ENCODE measurements around the gene RIMBP2. TPM values are rescaled to one million over a fixed set of nuclear protein-coding genes. Genes with fewer than 3 reads are reported as not detected.

RIMBP2 gene
- total RNA-seq, 1 experiment from 2014 or later = not detected

DNA sequence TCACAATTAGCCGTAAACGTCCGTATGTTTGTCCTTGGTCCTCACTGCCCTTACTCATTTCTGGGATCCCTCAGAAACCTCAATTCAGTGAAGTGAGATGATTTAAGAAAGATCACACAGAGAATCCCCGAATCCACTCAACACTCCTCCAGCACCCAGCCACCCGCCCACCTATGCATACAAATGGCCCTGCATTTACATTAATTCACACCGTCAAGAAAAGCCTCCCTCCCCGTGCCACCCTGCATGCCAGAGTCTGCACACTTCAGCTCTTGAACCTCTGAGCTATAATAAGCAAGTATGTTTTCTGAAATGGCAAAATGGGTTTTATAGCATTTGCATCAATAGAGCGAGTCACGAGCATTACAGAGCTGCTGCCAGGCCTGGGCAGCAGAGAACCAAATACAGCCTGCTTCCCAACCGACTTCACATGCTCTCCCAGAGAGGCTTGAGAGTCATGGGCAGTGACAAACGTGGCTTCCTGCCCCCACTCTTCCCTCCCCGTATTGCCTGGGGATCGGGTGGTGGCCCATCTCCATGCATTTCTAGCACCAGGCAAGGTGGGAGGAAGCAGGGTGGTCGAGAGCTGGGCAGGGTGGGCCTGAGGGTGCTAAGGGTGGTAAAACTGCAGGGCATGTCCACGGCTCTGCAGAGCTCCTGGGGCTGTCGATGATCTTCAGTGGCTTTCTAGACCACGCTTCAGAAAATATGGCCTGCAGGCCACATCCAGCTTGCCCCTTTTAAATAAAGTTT lies 177.6 kb downstream of the RIMBP2 start:
- DNase-seq (ENCODE audit: low spot score) = no peak

DNA sequence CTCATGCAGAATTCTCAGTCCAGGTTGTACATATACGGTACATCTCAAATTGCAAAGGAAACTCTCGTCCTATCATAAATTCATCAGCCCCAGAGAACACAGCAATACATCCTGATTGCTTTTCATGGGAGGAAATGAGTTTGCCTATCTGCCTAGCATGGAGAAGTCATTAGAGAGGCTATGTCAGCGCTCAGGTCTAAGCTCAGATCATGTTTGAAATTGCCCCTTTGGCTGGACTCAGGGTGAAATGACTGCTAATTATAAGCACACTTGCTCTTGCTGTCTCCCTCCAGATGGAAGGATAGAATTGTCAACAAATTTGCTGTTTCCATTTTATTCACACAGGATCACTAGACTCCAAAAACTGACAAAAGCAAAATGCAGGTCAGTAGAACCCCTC lies 178.4 kb downstream of the RIMBP2 start:
- DNase-seq (ENCODE audit: low spot score) = no peak

DNA sequence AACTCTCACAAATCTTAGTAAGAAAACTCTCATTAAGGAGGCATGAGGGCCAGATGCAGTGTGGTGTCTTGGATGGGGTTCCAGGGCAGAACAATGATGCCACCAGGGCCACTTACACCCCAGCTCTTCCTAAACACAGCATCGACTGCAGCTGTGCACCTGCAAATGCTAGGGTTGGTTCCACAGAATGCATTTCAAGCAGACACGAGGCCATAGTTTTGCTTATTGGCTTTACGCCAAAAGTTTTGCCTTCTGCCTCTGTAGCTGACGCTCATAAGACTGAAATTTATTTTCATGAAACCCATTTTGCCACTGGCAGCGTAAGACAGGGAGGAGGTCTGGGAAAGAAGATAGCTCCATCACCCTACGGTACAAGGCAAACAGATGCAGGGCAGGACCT lies 179.0 kb downstream of the RIMBP2 start:
- DNase-seq (ENCODE audit: low spot score) = no peak

DNA sequence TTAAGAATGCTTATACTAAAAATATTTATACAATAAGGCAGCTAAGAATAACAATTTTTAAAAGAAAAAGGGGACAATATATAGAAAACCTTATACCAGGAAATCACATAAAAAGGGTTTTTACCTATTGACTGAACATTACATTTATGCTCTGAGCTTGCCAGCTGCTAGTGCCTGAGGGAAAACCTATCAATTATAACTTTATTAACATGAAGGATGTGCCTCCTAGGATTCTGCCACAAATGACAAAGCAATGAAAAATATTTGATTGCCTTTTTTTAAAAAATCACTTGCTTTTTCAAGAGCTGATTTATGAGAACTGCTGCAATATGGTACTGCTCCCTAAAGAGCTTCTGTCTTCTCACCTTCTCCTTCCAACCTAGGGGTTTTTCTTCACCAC lies 185.7 kb downstream of the RIMBP2 start:
- DNase-seq (ENCODE audit: low spot score) = no peak

DNA sequence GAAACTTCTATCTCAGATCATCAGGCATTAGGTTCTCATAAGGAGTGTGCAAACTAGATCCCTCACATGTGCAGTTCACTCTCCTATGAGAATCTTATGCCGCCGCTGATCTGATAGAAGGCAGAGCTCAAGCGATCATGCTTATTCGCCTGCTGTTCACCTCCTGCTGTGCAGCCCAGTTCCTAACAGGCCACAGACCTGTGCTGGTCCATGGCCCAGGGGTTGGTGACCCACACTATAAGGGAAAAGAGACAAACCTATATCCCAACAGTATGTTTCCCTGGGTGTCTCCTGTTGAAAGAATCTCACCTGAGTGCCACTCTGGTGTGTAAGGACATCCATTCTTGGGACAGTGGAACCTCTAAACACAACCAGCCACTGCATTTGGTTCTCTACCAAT lies 186.3 kb downstream of the RIMBP2 start:
- DNase-seq (ENCODE audit: low spot score) = no peak

DNA sequence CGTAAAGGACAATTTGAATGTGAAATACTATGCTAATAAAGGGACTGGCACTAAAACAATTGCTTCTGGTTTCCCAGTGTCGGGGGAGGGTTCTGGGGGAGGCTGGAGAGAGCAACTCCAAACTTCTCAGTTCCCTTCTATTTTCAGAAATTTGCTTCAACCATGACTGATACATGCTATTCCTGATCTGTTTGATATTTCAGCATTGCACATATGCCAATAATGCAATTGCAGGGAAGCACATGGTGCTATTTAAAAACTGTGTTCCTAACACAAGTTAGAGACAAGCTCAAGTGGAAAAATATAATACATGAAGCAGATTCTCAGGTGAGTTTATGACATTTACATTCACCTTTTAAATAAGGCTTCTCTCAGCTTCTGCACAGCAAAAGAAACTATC lies 188.9 kb downstream of the RIMBP2 start:
- no peak for DNase-seq (ENCODE audit: low spot score)

DNA sequence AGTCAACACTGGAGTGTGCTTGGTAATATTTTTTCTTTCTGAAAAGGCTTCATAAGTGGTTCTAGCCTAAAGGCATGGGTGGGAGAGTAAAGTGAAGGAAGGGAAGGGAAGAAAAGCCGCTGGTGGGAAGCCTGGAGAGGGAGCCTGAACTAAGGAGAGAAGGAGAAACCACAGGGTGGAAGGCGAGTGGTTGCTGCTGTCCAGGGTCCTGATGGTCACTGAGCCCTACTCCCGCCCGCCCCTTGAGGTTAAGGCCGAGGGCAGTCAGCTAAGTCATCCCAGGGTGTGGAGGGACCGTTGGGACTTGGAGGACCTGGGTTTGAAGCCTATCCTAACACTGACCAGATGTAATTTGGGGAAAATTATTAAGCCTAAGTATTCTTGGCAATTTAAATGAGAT lies 189.3 kb downstream of the RIMBP2 start:
- peak; percentile 10 for DNase-seq (ENCODE audit: low spot score)

DNA sequence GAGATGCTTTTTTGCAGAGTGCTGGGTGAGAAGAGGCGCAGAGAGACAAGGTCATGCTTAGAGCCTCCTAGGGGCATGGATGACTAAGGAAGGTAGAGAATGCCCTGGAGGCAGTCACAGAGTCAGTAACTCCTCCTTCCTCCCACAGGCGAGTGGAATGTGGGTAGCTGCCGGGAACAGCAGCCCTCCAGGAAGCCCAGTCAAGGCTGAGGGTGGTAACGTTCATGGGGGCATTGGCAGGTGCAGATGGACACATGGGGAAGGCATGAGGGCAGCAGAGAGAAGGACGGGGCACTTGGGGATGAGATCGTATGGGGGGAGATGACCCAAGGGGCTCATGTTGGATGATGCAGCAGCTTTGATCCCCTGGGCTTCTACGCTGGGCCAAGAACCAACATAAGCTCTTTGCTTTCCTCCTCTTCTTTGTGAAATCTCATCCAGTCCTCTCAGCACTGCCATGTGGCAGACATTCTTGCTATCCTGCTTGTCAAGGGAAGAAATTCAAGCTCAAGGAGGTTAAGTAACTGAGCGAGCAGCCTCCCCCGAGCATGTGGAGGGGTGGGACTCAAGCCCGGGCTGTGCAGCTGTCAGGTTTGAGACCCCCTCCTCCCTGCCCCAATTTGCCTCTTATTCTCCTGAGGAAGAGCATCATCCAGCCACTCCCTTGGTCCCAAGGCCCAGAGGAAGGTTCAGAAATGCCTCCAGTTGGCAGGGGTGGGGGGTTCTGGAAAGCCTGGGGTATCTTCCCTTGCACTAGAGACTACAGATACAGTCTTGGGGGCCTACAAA lies 190.5 kb downstream of the RIMBP2 start:
- no peak for DNase-seq (ENCODE audit: low spot score)

DNA sequence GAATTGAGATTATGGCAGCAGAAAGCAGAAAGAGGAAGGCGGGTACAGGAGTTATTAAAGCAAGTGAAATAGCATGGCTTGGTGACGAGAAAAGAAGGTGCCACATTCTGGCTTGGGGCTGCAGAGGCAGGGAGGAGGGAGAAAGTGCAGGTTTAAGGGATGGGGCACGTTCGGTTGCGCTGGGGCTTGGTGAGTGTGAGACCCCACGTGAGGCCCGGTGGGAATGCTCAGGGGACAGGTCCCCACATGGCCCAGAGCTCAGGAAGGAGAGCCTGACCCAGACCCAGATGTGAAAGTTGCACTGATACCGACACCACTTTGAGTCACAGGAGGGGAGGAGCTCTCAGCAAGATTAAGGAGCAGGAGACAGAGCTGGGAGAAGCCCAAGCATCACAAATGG lies 191.3 kb downstream of the RIMBP2 start:
- DNase-seq (ENCODE audit: low spot score) = no peak

DNA sequence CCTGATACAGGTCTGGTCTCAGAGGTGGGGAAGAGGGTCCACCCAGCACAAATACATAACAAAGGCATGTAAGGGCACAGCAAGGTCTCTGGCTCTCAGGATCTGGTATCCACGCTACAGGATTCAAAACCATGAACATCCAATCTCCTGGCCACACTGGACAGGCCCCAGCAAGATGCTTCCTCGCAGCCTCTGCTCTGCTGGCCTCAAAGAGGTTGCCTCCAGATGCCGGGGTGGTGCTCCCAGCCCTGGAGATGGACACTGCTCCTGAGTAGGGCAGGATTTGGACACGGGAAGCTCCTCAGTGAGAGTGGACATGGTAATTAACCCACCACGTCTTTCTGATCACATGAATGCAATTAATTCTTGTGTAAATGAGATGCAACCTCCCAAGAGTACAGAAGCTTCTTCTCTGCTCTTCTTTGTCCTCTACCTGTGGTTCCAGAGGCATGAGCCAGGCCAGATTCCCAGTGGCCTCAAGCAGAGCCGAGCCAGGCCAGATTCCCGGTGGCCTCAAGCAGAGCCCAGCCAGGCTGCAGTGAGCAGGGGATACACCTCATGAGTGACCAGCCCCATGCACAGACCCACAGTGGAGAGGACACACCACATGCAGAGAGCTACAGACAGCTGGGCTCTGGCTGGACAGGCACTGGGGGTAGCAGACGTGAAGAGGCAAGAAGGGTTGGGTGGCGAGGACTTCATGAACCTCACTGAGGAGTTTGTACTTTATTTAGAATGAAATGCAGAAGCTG lies 192.1 kb downstream of the RIMBP2 start:
- no peak for DNase-seq (ENCODE audit: low spot score)

DNA sequence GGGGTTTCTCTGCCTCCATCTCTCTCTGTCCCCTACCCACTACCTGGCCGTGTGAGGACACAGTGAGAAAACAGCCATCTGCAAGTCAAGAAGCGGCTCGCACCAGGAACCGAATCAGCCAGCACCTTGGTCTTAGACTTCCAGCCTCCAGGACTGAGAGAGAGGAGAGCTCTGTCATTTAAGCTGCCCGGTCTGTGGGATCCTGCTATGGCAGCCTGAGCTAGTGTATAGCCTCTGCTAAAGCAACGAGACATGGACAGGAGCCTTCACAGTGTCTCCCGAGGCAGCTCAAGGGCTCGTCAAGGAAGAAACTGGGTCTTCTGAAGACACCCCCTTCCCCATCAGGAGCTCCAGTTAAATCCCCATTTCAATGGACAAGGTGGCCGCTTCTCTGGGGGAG lies 192.9 kb downstream of the RIMBP2 start:
- no peak for DNase-seq (ENCODE audit: low spot score)

DNA sequence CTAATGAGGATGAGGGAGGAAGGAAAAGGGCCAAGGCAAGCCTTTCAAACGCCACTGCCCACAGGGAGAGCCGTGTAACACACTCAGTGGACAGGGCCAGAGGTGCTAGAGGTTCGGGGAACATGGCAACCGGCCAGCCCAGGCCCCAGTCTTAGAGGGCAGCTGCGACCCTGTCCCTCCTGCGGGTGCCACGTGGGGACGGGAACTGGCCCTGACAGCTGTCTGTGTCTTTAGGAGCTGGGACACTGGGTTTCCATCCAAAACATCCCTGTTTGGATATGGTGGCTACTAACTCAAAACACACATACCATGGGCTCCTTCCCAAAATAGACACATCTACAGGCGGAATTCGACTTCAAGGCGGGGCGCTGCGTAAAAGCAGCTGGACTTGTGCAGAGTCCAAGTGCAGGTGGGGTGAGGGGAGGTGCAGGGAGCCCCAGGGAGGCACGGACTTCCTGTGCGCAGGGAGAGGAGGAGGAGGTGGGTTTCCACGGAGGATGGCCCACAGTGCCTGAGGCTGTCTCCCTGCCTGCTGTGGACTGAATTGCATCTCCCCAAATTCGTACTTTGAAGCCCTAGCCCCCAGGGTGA lies 193.8 kb downstream of the RIMBP2 start:
- DNase-seq (ENCODE audit: low spot score) = no peak

DNA sequence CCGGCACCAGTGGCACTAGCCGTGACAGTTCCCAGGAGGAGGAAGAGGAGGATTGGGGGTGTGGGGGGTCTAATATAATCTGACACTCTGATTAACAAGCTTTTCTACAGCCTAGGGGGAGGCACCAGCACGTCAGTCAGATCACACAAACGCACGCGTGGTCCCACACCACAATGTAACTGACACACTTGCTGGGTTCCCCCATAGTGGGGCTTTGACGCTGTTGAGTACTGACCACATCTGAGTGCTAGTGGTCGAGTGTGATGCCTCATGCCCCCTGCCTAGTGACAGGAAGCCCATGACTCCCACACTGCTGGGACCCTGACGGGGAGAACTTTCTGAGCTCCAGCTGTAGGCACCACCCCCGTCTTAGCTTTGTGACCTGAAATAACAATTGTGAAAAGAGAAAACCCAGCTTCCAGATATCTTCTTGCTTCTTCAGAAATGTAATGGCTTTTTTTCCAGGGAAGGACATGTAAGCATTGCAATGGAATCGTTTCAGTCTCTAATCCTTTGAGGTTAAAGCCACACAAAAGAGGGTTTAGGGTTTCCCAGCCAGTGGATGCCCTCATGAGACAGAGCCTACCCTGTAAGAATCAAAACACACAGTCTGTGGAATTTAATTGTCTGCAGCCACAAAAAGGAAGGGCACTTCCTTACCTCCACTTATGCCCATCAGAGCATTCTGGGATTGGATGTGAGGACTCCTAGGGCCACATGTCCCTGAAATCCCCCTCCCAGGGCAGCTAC lies 194.5 kb downstream of the RIMBP2 start:
- DNase-seq (ENCODE audit: low spot score) = no peak

DNA sequence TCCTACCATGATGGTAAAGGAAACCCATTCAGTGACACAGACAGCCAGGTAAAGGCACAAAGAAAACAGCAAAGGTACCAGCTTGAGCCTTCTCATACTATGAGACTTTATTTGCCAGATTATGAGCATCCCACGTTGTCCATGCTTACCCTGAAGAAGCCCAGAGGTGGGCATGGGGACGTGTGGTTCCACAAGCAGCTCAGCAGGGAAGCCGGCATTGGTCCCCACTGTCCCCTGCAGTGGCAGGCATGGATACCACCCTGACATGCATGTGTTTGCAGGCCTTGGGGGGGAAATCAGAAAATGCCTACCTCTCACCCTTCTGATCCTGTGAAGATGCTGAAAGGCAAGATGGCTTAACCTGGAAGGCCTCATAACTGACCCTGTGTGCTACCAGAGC lies 195.3 kb downstream of the RIMBP2 start:
- DNase-seq (ENCODE audit: low spot score) = no peak

DNA sequence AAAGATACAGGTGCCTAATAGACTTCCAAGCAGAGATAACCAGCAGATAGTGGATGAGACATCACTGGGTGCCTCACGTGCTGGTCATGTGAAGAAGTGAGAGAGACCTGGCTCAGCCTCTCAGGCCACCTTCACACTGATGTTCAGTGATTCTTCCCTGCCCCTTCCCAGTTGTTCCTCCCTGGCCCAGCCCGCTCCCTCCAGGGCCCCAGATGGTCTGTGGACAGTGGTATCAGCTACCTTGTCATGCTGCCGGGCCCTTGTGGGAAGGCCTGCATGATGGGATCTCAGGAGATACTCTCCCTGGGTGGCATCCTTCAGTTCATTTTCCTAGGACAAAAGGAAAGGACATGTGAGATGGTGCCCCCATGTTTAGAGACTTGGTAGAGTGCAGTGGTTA lies 198.5 kb downstream of the RIMBP2 start:
- no peak for DNase-seq (ENCODE audit: low spot score)

DNA sequence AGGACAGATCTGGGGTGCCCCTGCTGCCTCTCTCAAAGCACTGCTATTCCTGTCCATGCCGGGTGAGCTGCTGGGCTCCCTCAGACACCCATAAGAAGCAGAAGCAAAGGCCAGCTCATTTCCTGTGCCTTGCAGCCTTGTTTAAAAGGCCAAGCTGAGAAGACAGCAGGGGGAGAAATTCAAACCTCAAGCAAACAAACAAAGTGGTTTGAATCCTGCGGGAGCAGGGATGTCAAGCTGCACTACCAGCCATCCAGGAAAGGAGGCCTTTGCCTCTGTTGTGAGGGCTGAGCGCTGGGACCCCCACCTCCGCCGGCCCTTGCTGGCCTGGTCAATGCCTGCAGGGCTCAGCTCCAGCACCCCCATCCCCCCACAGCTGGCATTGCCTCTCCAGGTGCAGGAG lies 201.9 kb downstream of the RIMBP2 start:
- DNase-seq (ENCODE audit: low spot score) = no peak

DNA sequence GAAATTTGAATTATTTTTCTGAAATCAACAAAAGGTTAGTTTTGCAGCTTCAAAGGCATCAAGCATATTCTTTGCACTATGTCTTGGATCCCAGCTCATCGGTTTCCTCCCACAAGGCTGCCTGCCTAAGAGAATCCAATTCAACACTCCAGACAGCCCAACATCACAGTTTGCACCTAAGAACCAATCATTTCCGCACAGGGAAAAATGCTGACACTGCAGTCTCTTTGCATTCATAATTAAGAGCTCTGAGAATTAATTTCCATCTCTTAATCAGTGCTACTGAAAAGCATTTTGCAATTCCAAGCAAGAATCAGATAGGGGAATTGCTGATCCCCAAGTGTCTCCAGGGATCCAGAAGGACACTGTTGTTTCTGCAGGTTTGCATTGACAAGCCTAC lies 202.5 kb downstream of the RIMBP2 start:
- no peak for DNase-seq (ENCODE audit: low spot score)

DNA sequence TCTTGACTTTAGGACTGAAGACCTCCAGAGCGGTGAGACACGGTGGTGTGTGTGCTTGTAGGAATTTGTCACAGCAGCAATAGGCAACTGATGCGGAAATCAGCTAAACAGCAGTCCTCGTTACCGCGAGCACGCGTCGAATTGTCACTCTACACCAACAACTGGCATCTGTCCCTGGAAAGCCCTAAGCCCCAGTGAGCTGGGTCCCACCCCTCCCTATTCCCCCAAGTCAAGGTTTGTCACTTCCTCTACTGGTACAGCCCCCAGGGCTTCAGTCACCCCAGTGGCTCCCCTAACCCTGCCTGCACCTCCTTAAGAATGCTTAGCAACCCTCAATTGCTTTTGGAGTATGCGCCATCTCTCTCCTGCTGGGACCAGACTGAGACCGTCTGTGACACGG lies 204.8 kb downstream of the RIMBP2 start:
- DNase-seq (ENCODE audit: low spot score) = no peak

DNA sequence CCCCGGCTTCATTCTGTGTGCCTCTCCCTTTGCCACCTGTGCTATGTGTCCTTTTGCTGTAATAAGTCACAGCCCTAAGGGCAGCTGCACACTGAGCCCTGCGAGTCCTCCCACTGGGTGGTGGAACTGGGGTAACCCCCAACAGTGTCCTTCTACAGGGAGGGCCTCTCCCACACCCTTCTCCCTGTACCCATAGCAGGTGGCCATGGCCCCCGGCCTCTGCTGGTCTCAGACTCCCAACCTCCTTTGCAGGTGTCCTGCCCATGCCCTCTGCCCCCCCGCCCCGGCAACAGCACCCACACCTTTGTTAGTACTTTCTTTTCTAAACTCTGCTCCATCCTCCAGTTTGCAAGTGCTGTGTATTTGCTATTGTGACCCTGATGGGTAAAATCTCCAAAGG lies 206.6 kb downstream of the RIMBP2 start:
- no peak for DNase-seq (ENCODE audit: low spot score)

DNA sequence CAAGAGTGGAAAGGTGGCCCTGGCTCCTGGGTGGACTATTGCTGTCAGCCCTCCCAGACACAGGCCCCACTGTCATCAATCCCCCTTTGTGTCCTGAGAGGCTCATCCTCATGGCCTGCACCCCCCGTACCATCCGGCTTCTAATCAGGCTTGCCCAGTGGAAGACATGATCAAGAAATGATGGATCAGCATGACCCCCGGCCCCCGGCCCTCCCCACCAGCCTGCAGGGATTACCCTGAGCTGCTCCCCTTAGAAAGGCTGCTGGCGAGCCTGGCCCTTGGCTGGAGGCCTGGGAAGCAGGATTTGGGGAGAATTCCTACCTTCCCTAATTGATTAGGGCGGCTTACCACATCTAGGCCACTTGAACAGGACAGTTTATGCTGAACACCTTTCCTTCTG lies 207.3 kb downstream of the RIMBP2 start:
- DNase-seq (ENCODE audit: low spot score) = no peak

DNA sequence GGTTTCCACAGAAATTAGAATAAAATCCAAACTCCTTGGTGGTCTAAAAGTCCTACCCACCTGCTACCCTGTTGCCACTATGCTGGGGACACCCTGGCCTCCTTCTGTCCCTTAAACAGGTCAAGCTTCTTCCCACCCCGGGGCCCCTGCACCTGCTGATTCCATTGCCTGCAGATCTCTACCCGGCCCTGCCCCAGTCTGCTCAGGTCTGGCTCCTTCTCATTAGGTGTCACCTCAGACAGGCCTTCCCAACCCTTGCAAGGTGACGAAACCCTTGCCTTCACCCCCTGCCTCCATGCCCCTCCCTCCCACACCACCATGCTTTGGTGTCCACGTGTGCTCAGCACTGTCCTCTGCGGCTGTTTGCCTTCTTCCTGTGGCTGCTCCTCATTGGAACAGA lies 207.8 kb downstream of the RIMBP2 start:
- DNase-seq (ENCODE audit: low spot score) = no peak

DNA sequence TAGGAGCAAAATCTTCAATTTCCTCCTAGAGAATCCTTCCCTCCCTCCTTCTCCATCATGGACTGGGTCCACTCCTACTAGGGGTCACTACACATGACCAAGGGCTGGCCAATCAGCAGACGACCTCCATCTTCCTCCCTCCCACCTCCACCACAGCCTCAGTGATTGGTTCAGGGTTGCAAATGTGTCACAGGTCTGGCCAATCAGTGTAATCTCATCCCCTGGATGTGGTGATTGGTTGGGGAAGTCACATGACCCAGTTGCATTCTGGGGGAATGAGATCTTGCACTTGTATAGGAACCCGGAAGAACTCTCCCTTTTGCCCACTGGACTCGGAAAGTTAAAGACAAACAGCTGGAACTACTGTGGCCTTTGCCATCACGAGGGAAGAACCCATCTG lies 209.3 kb downstream of the RIMBP2 start:
- DNase-seq (ENCODE audit: low spot score) = no peak

Measured in A172 (cell line).